WTC11 (cell line): Measurements from ENCODE around the gene RIPOR2.

Experiments used
- ATF1 ChIP-seq: sonication (generic); formaldehyde crosslinking; IDR thresholded peaks from 2 replicates; pipeline ENCODE4 v1.8.1; 2023; ENCODE audit warnings: mild to moderate bottlenecking, moderate library complexity, missing genetic modification reagents
- FOXJ3 ChIP-seq: sonication (generic); formaldehyde crosslinking; IDR thresholded peaks from 2 replicates; pipeline ENCODE4 v1.9.0; 2021; ENCODE audit warnings: missing genetic modification reagents, mild to moderate bottlenecking, borderline replicate concordance
- NFATC4 ChIP-seq: fragments of 250-450 bp; sonication (Bioruptor Pico); IDR thresholded peaks from 2 replicates; pipeline ENCODE4 v1.9.0; 2021; ENCODE audit warnings: mild to moderate bottlenecking
- RELA ChIP-seq: sonication (generic); formaldehyde crosslinking; IDR thresholded peaks from 2 replicates; pipeline ENCODE4 v1.8.1; 2022; ENCODE audit warnings: missing genetic modification reagents, mild to moderate bottlenecking, borderline replicate concordance
- ZNF263 ChIP-seq: sonication (generic); formaldehyde crosslinking; IDR thresholded peaks from 2 replicates; pipeline ENCODE4 v1.8.1; 2022; ENCODE audit warnings: low read depth, mild to moderate bottlenecking, moderate library complexity, missing genetic modification reagents
- ZNF423 ChIP-seq: fragments of 250-450 bp; sonication (Bioruptor Pico); IDR thresholded peaks from 2 replicates; pipeline ENCODE4 v2.1.2; 2022; ENCODE audit warnings: mild to moderate bottlenecking, moderate library complexity
- TF ChIP-seq, protein P1 (sequence below): fragments of 200-600 bp; IDR thresholded peaks from 2 replicates; pipeline ENCODE4 v1.8.0; 2022; ENCODE audit warnings: antibody characterized with exemption
- TF ChIP-seq, protein P2 (sequence below): sonication (generic); formaldehyde crosslinking; conservative IDR thresholded peaks from 2 replicates; pipeline ENCODE4 v1.8.1; 2022; ENCODE audit warnings: mild to moderate bottlenecking, missing genetic modification reagents

GRCh38 chr6:24768361-24768760, 167.4 kb downstream of the RIPOR2 start:
- TF ChIP-seq ZNF263 (no peak), NFATC4 (CRISPR knock-in tag) (no peak), FOXJ3 (CRISPR knock-in tag) (no peak), ZNF423 (CRISPR knock-in tag) (no peak), ATF1 (CRISPR knock-in tag) (no peak), RELA (no peak)
- TF ChIP-seq, protein P1, sequence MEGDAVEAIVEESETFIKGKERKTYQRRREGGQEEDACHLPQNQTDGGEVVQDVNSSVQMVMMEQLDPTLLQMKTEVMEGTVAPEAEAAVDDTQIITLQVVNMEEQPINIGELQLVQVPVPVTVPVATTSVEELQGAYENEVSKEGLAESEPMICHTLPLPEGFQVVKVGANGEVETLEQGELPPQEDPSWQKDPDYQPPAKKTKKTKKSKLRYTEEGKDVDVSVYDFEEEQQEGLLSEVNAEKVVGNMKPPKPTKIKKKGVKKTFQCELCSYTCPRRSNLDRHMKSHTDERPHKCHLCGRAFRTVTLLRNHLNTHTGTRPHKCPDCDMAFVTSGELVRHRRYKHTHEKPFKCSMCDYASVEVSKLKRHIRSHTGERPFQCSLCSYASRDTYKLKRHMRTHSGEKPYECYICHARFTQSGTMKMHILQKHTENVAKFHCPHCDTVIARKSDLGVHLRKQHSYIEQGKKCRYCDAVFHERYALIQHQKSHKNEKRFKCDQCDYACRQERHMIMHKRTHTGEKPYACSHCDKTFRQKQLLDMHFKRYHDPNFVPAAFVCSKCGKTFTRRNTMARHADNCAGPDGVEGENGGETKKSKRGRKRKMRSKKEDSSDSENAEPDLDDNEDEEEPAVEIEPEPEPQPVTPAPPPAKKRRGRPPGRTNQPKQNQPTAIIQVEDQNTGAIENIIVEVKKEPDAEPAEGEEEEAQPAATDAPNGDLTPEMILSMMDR: no peak
- TF ChIP-seq, protein P2, sequence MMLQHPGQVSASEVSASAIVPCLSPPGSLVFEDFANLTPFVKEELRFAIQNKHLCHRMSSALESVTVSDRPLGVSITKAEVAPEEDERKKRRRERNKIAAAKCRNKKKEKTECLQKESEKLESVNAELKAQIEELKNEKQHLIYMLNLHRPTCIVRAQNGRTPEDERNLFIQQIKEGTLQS (CRISPR knock-in tag): no peak
